H1 (cell line): Measurements from ENCODE around the gene TEKTIP1. TPM values are rescaled to one million over a fixed set of nuclear protein-coding genes. Genes with fewer than 3 reads are reported as not detected.
A peak's percentile ranks its signal among the peaks of the same experiment; 100 is the strongest.

Source experiments
- ATF2 ChIP-seq: IDR thresholded peaks from 2 replicates; pipeline ENCODE4 v1.6.1; 2012; ENCODE audit warnings: low read length, inconsistent platforms
- BACH1 ChIP-seq: IDR thresholded peaks from 2 replicates; pipeline ENCODE4 v1.6.1; 2012; ENCODE audit warnings: low read length, improper control_type of control experiment
- BCL11A ChIP-seq, 2 experiments: IDR thresholded peaks; one replicate each; pipeline ENCODE4 v1.6.1; 2011; ENCODE audit warnings: low read depth in 2 of 2, low read length in 2 of 2, mild to moderate bottlenecking in 2 of 2
- BRCA1 ChIP-seq: IDR thresholded peaks from 2 replicates; pipeline ENCODE4 v1.6.1; 2012; ENCODE audit warnings: low read depth, low read length, improper control_type of control experiment
- CHD1 ChIP-seq: IDR thresholded peaks from 2 replicates; pipeline ENCODE4 v1.6.1; 2012; ENCODE audit warnings: low read depth, low read length, improper control_type of control experiment
- CTBP2 ChIP-seq: IDR thresholded peaks from 2 replicates; pipeline ENCODE4 v1.7.0; 2011; ENCODE audit warnings: borderline replicate concordance, mild to moderate bottlenecking, moderate library complexity, mixed read lengths, low read length; ENCODE audit not compliant: insufficient read depth, insufficient read length
- EGR1 ChIP-seq: IDR thresholded peaks from 2 replicates; pipeline ENCODE4 v1.6.1; 2011; ENCODE audit warnings: low read depth, low read length, borderline replicate concordance
- FOSL1 ChIP-seq: IDR thresholded peaks from 2 replicates; pipeline ENCODE4 v1.6.1; 2011; ENCODE audit warnings: mild to moderate bottlenecking, low read depth, low read length, moderate library complexity; ENCODE audit not compliant: insufficient read depth
- GTF2F1 ChIP-seq: IDR thresholded peaks from 2 replicates; pipeline ENCODE4 v1.6.1; 2012; ENCODE audit warnings: low read depth, low read length, improper control_type of control experiment, borderline replicate concordance
- HDAC6 ChIP-seq: IDR thresholded peaks from one replicate; pipeline ENCODE4 v1.7.1; 2012; ENCODE audit warnings: low read depth, mild to moderate bottlenecking, inconsistent platforms, low read length, moderate library complexity
- KDM1A ChIP-seq: fragments of 200-600, 300-600 bp; sonication (generic); IDR thresholded peaks from 2 replicates; pipeline ENCODE4 v1.7.1; 2016; ENCODE audit warnings: mild to moderate bottlenecking, low read length, borderline replicate concordance
- NANOG ChIP-seq: IDR thresholded peaks from 2 replicates; pipeline ENCODE4 v1.6.1; 2011; ENCODE audit warnings: low read length, low read depth, mild to moderate bottlenecking, inconsistent platforms; ENCODE audit not compliant: insufficient read depth, poor library complexity, severe bottlenecking
- PHF8 ChIP-seq: fragments of 200-600 bp; sonication (generic); conservative IDR thresholded peaks from 2 replicates; pipeline ENCODE4 v1.7.1; 2012; ENCODE audit warnings: low read depth, mild to moderate bottlenecking, inconsistent platforms, low read length, moderate library complexity
- POLR2A ChIP-seq, 2 experiments: IDR thresholded peaks; 1 replicate in 1 of 2; 2 replicates in 1 of 2; pipeline ENCODE4 v1.6.1; 2011; ENCODE audit warnings: low read depth in 2 of 2, low read length in 2 of 2, mild to moderate bottlenecking in 2 of 2; ENCODE audit errors: control extremely low read depth in 1 of 2
- POLR2AphosphoS5 ChIP-seq: IDR thresholded peaks from 2 replicates; pipeline ENCODE4 v1.6.1; 2011; ENCODE audit warnings: low read depth, low read length
- RNF2 ChIP-seq: fragments of 200-900, 300-1000 bp; sonication (generic); IDR thresholded peaks from 2 replicates; pipeline ENCODE4 v1.7.1; 2016; ENCODE audit warnings: borderline replicate concordance, low read depth, mild to moderate bottlenecking, antibody characterized with exemption, low read length; ENCODE audit not compliant: poor library complexity, severe bottlenecking; ENCODE audit errors: missing control alignments
- SIN3A ChIP-seq, 2 experiments: IDR thresholded peaks in 1 of 2; conservative IDR thresholded peaks in 1 of 2; 2 replicates each; pipeline ENCODE4 v1.6.1; 2011 to 2012; ENCODE audit warnings: low read length in 2 of 2, improper control_type of control experiment in 1 of 2, low read depth in 1 of 2, mild to moderate bottlenecking in 1 of 2
- SIX5 ChIP-seq: IDR thresholded peaks from 2 replicates; pipeline ENCODE4 v1.6.1; 2011; ENCODE audit warnings: mild to moderate bottlenecking, low read depth, low read length
- TBP ChIP-seq: IDR thresholded peaks from 2 replicates; pipeline ENCODE4 v1.6.1; 2011; ENCODE audit warnings: low read depth, low read length, improper control_type of control experiment
- YY1 ChIP-seq: IDR thresholded peaks from 2 replicates; pipeline ENCODE4 v1.6.1; 2011; ENCODE audit warnings: low read depth, mild to moderate bottlenecking, low read length
- polyA plus RNA-seq, 7 experiments: library from polyadenylated mRNA; depleted of rRNA in 3 of 7; stranded (reverse) in 5 of 7; unstranded in 2 of 7; fragments of >200 nt in 5 of 7; fragments of 200-250 nt in 2 of 7; gene quantifications; 1 replicate in 5 of 7; 2 replicates in 1 of 7; 4 replicates in 1 of 7; pipeline versions ENCODE4 v1.2.1 to v1.2.3, GENCODE V29; 2011 to 2013; ENCODE audit warnings: missing spikeins in 2 of 7, mixed read lengths in 2 of 7
- total RNA-seq: library from RNA; stranded (reverse); fragmentation: NEBNext Ultra II Directional; extraction: Animal tissue kit (Norgen Biotek cat#: 25700); gene quantifications from 2 replicates; pipeline ENCODE4 v1.2.1, GENCODE V29; 2021
- TF ChIP-seq, protein P1 (sequence below): IDR thresholded peaks from 2 replicates; pipeline ENCODE4 v1.6.1; 2012; ENCODE audit warnings: inconsistent platforms

The TEKTIP1 gene
- total and polyA plus RNA-seq, 2 of the 8 experiments (the other 6 are each of a cell fraction or from before 2014, with no cell fraction given) = 1.1 TPM; not detected in 1

- TF ChIP-seq RNF2 (no peak), SIX5 (no peak), SIN3A (conservative IDR thresholded peaks at IDR 0.05 in 1 of 2, IDR thresholded peaks at IDR 0.05 in 1 of 2; ENCODE audit: low read depth in 1 of 2, low read length in 2 of 2) (no peak), PHF8 (no peak), TBP (no peak; the same call in 1 of the 2 replicates), YY1 (0 out of 2 replicates have a peak, but pooled peaks have one; percentile 24), ATF2 (no peak), CHD1 (no peak), FOSL1 (no peak), BACH1 (no peak), KDM1A (peak; percentile 93), BRCA1 (no peak), NANOG (no peak), POLR2AphosphoS5 (peak; percentile 13; the same call in 1 of the 2 replicates), POLR2A (IDR thresholded peaks at IDR 0.05; ENCODE audit: control extremely low read depth in 1 of 2, low read depth in 2 of 2, low read length in 2 of 2) (peak in 1 of 2 experiments; percentile 50; a peak in 1 of 3 replicates), CTBP2 (no peak), BCL11A (IDR thresholded peaks at IDR 0.05; ENCODE audit: low read depth in 2 of 2, low read length in 2 of 2) (no peak), HDAC6 (no peak), EGR1 (no peak), GTF2F1 (no peak)
- TF ChIP-seq, protein P1, sequence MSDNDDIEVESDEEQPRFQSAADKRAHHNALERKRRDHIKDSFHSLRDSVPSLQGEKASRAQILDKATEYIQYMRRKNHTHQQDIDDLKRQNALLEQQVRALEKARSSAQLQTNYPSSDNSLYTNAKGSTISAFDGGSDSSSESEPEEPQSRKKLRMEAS = peak; percentile 29; the same call in 1 of the 2 replicates
These were observed 6.0 kb downstream of the TEKTIP1 start (continued) for GRCh38 chr19:3544742-3545668.
